Naive thymus-derived CD8-positive, alpha-beta T cell (primary cell): Measurements from ENCODE around the gene PRPH2. TPM values are rescaled to one million over a fixed set of nuclear protein-coding genes. Genes with fewer than 3 reads are reported as not detected.
"Not testable (repeated sequence)": the region's sequence is repeated elsewhere in the genome, so short reads cannot be mapped to it uniquely, and the experiment has no call there.

Experiments used
- ATAC-seq, 2 donors: fragments of 150-1000 bp; cut with Tn5 transposase in 1 of 2; sonication (Bioruptor Pico), chemical (Tn5 transposase) in 1 of 2; 1 replicate in 1 of 2; 2 replicates in 1 of 2; pipeline ENCODE4 v1.10.0; 2021; ENCODE audit warnings: mild to moderate bottlenecking in 2 of 2, moderate library complexity in 2 of 2
- POLR2A ChIA-PET: fragments of 350-600 bp; sonication (Branson Sonifier 250); formaldehyde crosslinking; loops from one replicate; lab custom pipeline; 2021; ENCODE audit warnings: antibody characterized with exemption; lab: Charles Lee
- DNase-seq, 10 donors: peaks; one replicate each; pipeline versions ENCODE4 v3.0.0 to v3.0.0-alpha.2; 2020 to 2022
- H3K27ac Mint-ChIP-seq, 10 donors: one replicate each; pipeline ENCODE4 v1.8.0; 2020 to 2022; ENCODE audit warnings: mild to moderate bottlenecking in 10 of 10, mixed read lengths in 10 of 10, moderate library complexity in 4 of 10, inconsistent platforms in 1 of 10
- H3K27me3 Mint-ChIP-seq, 5 donors: one replicate each; pipeline ENCODE4 v1.8.0; 2021 to 2022; ENCODE audit warnings: mixed read lengths in 5 of 5
- H3K36me3 Mint-ChIP-seq, 3 donors: one replicate each; pipeline ENCODE4 v1.8.0; 2020 to 2022; ENCODE audit warnings: mixed read lengths in 3 of 3, mild to moderate bottlenecking in 2 of 3, inconsistent platforms in 1 of 3
- H3K4me1 Mint-ChIP-seq, 4 donors: one replicate each; pipeline ENCODE4 v1.8.0; 2021 to 2022; ENCODE audit warnings: mixed read lengths in 4 of 4
- H3K4me3 Mint-ChIP-seq, 10 donors: one replicate each; pipeline ENCODE4 v1.8.0; 2020 to 2022; ENCODE audit warnings: mild to moderate bottlenecking in 10 of 10, mixed read lengths in 10 of 10, moderate library complexity in 6 of 10, inconsistent platforms in 1 of 10
- H3K9me3 Mint-ChIP-seq, 9 donors: one replicate each; pipeline ENCODE4 v1.8.0; 2020 to 2022; ENCODE audit warnings: mixed read lengths in 9 of 9, mild to moderate bottlenecking in 3 of 9, inconsistent platforms in 1 of 9, moderate library complexity in 1 of 9
- polyA plus RNA-seq, 3 donors: library from polyadenylated mRNA; unstranded; fragments of 300-500 nt; fragmentation: Illumina TruSeq; gene quantifications; one replicate each; pipeline ENCODE4 v1.2.3, GENCODE V29; 2021
- total RNA-seq, 8 experiments: library from RNA in 2 of 8; stranded (reverse) in 2 of 8; gene quantifications; one replicate each; pipeline ENCODE4 v1.2.3 and lab custom pipeline; 2021 to 2026

Gene PRPH2
- total and polyA plus RNA-seq, 5 experiments from 2014 or later = 0.08 to 0.33 TPM; not detected in 3

- H3K9me3 Mint-ChIP-seq = no peaks in the 10 kb centered on the region
- no peak overlapping the region for H3K4me3 Mint-ChIP-seq
- ATAC-seq (no peak), DNase-seq (no peak)
- POLR2A ChIA-PET = interaction anchor here (0.5 to 1.2 kb wide), 3 partner anchors 78 to 548 kb away, joined by 3 to 4 read pairs (median 3); no protein-coding TSS in a partner anchor
- H3K27me3 Mint-ChIP-seq = no peaks in the 10 kb centered on the region
- peaks cover 17 to 34% (median 31%) of the 10 kb centered on the region in 4 donors for H3K4me1 Mint-ChIP-seq
- H3K36me3 Mint-ChIP-seq = peaks cover 0 to 13% (median 4%) of the 10 kb centered on the region in 3 donors
- peak overlapping the region in 8 of 10 donors; percentile 6 to 83 (median 44) for H3K27ac Mint-ChIP-seq
Observed at GRCh38 chr6:42696526-42697267, 25.7 kb downstream of the PRPH2 start.

- H3K27me3 Mint-ChIP-seq = no peaks in the 10 kb centered on the region
- H3K9me3 Mint-ChIP-seq = no peaks in the 10 kb centered on the region
- DNase-seq (no peak), ATAC-seq (no peak)
- peak overlapping the region in 6 of 10 donors; percentile 11 to 69 (median 32) for H3K4me3 Mint-ChIP-seq
- peak overlapping the region; percentile 79 to 96 (median 90) for H3K27ac Mint-ChIP-seq
- peaks cover 4 to 33% (median 4%) of the 10 kb centered on the region in 3 donors for H3K36me3 Mint-ChIP-seq
- POLR2A ChIA-PET = interaction anchor here (1.2 to 5.5 kb wide), 5 partner anchors 32 to 185 kb away, joined by 3 to 39 read pairs (median 28); partner anchors contain the start of genes BICRAL, RPL7L1 and TBCC
- H3K4me1 Mint-ChIP-seq = peaks cover 26 to 51% (median 47%) of the 10 kb centered on the region in 4 donors
Observed at GRCh38 chr6:42694586-42694985, 27.8 kb downstream of the PRPH2 start.

GRCh38 chr6:42693725-42694323, 28.6 kb downstream of the PRPH2 start:
- POLR2A ChIA-PET = interaction anchor here (1.2 to 5.5 kb wide), 7 partner anchors 32 to 236 kb away, joined by 3 to 39 read pairs (median 25); partner anchors contain the start of genes BICRAL, CNPY3, RPL7L1 and TBCC
- Mint-ChIP-seq H3K4me1 (peaks cover 26 to 55% (median 47%) of the 10 kb centered on the region in 4 donors), H3K36me3 (peaks cover 4 to 40% (median 4%) of the 10 kb centered on the region in 3 donors), H3K4me3 (peak overlapping the region in 9 of 10 donors; percentile 23 to 75 (median 61)), H3K27ac (peak overlapping the region; percentile 79 to 96 (median 90)), H3K9me3 (no peaks in the 10 kb centered on the region), H3K27me3 (no peaks in the 10 kb centered on the region)
- peak in 5 of 10 donors; percentile 17 to 71 (median 38) for DNase-seq
- ATAC-seq = peak; percentile 84 to 89

DNA sequence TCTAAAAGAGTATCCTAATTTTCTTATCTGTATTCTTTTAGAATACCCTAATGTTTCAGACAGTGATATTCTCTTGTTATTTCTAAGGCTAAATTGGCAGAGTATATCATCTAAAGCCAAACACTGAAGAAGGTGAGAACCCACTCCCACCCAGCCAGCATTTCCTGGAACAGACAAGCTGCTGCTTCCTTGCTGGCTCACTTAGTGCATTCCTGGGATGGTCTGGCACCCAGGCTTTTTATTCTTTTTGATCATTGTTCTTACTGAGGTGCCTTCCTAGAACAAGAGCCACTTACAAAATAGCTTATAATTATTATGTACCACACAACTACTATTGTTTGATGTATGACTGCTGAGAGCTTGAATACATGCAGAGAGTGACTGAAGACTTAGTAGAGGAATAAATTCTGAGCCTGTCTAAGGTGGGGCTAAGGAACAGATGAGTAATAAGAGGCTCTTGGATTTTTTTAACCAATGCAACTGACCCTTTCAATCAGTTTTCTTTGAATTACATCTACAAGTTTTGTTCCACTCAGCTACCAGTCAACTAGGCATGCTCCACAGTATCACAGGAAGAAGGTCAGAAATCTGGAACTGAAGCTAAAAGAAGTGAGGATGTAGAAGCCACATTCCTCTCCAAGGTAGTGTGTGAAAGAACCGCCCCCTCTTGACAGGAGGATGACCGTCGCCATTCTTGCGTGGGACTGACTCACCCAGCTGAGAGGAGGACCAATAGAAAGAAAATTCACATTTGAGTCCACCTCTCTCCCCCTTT, 30.1 kb downstream of the PRPH2 start:
- H3K27me3 Mint-ChIP-seq = no peaks in the 10 kb centered on the region
- no peaks in the 10 kb centered on the region for H3K9me3 Mint-ChIP-seq
- H3K36me3 Mint-ChIP-seq = peaks cover 4 to 54% (median 9%) of the 10 kb centered on the region in 3 donors
- peaks cover 26 to 55% (median 47%) of the 10 kb centered on the region in 4 donors for H3K4me1 Mint-ChIP-seq
- POLR2A ChIA-PET = interaction anchor here (0.6 to 5.5 kb wide), 10 partner anchors 9 to 237 kb away, joined by 3 to 39 read pairs (median 8); partner anchors contain the start of genes BICRAL, CNPY3, RPL7L1 and TBCC
- peak overlapping the region in 3 of 10 donors; percentile 4 to 61 (median 44) for H3K4me3 Mint-ChIP-seq
- H3K27ac Mint-ChIP-seq = peak overlapping the region; percentile 48 to 96 (median 90)
- ATAC-seq = peak in 1 of 2 donors; percentile 11
- no peak for DNase-seq

DNA sequence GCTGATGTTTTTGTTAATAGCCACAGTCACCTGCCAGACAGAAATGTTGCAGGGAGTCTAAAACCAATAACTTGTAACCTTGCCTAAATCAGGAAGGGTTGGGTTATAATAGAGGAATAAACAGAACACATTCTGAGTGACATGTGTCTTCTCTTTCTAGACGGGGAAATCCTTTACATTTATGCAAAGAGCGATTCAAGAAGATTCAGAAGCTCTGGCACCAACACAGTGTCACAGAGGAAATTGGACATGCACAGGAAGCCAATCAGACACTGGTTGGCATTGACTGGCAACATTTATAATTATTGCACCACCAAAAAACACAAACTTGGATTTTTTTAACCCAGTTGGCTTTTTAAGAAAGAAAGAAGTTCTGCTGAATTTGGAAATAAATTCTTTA, 31.5 kb downstream of the PRPH2 start:
- no peaks in the 10 kb centered on the region for H3K27me3 Mint-ChIP-seq
- POLR2A ChIA-PET = interaction anchor here (0.6 to 5.5 kb wide), 8 partner anchors 28 to 189 kb away, joined by 3 to 39 read pairs (median 6); partner anchors contain the start of genes RPL7L1 and TBCC
- peak overlapping the region; percentile 79 to 97 (median 90) for H3K27ac Mint-ChIP-seq
- ATAC-seq (peak; percentile 21 to 44), DNase-seq (no peak)
- peaks cover 4 to 64% (median 15%) of the 10 kb centered on the region in 3 donors for H3K36me3 Mint-ChIP-seq
- peak overlapping the region in 5 of 10 donors; percentile 12 to 54 (median 32) for H3K4me3 Mint-ChIP-seq
- no peaks in the 10 kb centered on the region for H3K9me3 Mint-ChIP-seq
- peaks cover 26 to 55% (median 47%) of the 10 kb centered on the region in 4 donors for H3K4me1 Mint-ChIP-seq

GRCh38 chr6:42690151-42690702, 32.2 kb downstream of the PRPH2 start:
- no peak for DNase-seq
- ATAC-seq = no peak
- Mint-ChIP-seq H3K27me3 (no peaks in the 10 kb centered on the region), H3K9me3 (no peaks in the 10 kb centered on the region), H3K27ac (peak overlapping the region; percentile 79 to 97 (median 90)), H3K4me1 (peaks cover 26 to 55% (median 47%) of the 10 kb centered on the region in 4 donors), H3K4me3 (peak overlapping the region in 4 of 10 donors; percentile 12 to 41 (median 32)), H3K36me3 (peaks cover 4 to 71% (median 21%) of the 10 kb centered on the region in 3 donors)
- POLR2A ChIA-PET = interaction anchor here (1.4 to 5.5 kb wide), 4 partner anchors 37 to 189 kb away, joined by 5 to 39 read pairs (median 26); partner anchors contain the start of genes RPL7L1 and TBCC

GRCh38 chr6:42689371-42689770, 33.0 kb downstream of the PRPH2 start:
- Mint-ChIP-seq H3K36me3 (peaks cover 4 to 77% (median 29%) of the 10 kb centered on the region in 3 donors), H3K9me3 (no peaks in the 10 kb centered on the region), H3K27ac (peak overlapping the region; percentile 40 to 97 (median 90)), H3K4me1 (peaks cover 18 to 47% (median 39%) of the 10 kb centered on the region in 4 donors), H3K27me3 (no peaks in the 10 kb centered on the region), H3K4me3 (no peak overlapping the region)
- DNase-seq (no peak), ATAC-seq (no peak)
- POLR2A ChIA-PET = interaction anchor here (1.1 kb wide), 1 partner anchor 14 kb away, joined by 3 read pairs; no protein-coding TSS in a partner anchor

DNA sequence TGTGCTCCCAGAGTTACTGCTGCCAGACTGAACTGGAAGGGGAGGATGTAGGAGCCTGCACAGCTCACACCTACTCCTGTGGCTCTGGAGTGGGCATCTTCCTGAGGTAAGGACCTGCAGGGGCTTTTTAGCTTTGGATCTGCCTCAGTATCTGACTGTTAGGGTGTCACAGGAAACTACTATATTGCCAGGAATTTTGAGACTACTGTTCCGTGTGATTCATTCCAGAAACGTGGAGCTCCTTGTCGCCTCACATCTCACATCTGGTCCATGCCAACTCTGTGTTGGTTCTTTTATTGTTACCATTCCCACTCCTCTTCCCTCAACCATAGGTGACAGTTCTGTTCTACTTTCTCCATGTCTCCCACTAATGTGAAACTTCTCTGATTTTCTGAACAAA, 34.1 kb downstream of the PRPH2 start:
- Mint-ChIP-seq H3K36me3 (peaks cover 4 to 88% (median 37%) of the 10 kb centered on the region in 3 donors), H3K27me3 (no peaks in the 10 kb centered on the region), H3K27ac (peak overlapping the region; percentile 2 to 92 (median 47)), H3K9me3 (no peaks in the 10 kb centered on the region), H3K4me3 (no peak overlapping the region), H3K4me1 (peaks cover 13 to 36% (median 28%) of the 10 kb centered on the region in 4 donors)
- DNase-seq = no peak
- no peak for ATAC-seq
- POLR2A ChIA-PET = interaction anchor here (0.6 to 1.3 kb wide), 4 partner anchors 59 to 93 kb away, joined by 3 to 4 read pairs (median 4); no protein-coding TSS in a partner anchor

GRCh38 chr6:42679358-42679757, 43.0 kb downstream of the PRPH2 start:
- Mint-ChIP-seq H3K4me3 (no peak overlapping the region), H3K27ac (peak overlapping the region in 1 of 10 donors; percentile 16), H3K27me3 (no peaks in the 10 kb centered on the region), H3K4me1 (no peaks in the 10 kb centered on the region), H3K9me3 (no peaks in the 10 kb centered on the region), H3K36me3 (peaks cover 0 to 96% (median 42%) of the 10 kb centered on the region in 3 donors)
- POLR2A ChIA-PET = interaction anchor here (0.6 to 1.5 kb wide), 5 partner anchors 19 to 194 kb away, joined by 3 to 6 read pairs (median 3); partner anchors contain the start of gene TBCC
- DNase-seq (no peak), ATAC-seq (no peak)

DNA sequence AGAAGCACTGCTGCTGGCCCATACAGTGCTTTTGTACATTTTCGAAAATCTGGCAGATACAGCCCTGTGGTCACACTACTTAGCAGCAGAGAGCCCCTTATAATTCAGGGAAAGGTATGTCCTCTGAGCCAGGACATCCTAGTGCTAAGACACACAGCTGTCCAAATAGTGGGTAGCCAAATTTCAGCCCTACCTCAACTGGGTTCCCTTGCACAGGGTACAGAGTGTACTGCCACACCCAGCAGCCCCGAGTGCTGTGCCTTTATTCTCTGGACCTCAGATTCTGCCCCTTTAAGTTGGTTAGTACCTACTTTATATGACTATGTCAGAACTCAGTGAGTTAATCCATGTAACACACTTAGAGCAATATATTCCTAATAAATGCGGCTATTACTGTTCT, 47.6 kb downstream of the PRPH2 start:
- Mint-ChIP-seq H3K27ac (no peak overlapping the region), H3K27me3 (no peaks in the 10 kb centered on the region), H3K4me1 (no peaks in the 10 kb centered on the region), H3K4me3 (no peak overlapping the region), H3K36me3 (peaks cover 11 to 98% (median 48%) of the 10 kb centered on the region in 3 donors), H3K9me3 (no peaks in the 10 kb centered on the region)
- DNase-seq (no peak), ATAC-seq (no peak)
- POLR2A ChIA-PET = interaction anchor here (1.3 to 1.7 kb wide), 2 partner anchors 51 to 71 kb away, joined by 4 read pairs; partner anchors contain the start of gene TBCC

- not testable (repeated sequence) for H3K4me1 Mint-ChIP-seq, ATAC-seq, H3K27ac Mint-ChIP-seq, H3K4me3 Mint-ChIP-seq, DNase-seq, H3K9me3 Mint-ChIP-seq, H3K27me3 Mint-ChIP-seq
- H3K36me3 Mint-ChIP-seq = peaks cover 11 to 98% (median 46%) of the 10 kb centered on the region in 3 donors
- POLR2A ChIA-PET = interaction anchor here (0.6 to 1.1 kb wide), 2 partner anchors 14 to 48 kb away, joined by 3 read pairs; partner anchors contain the start of gene PRPH2
Observed at GRCh38 chr6:42674368-42674767, 48.0 kb downstream of the PRPH2 start.
